Measurements from ENCODE around the gene STYXL1. TPM values are rescaled to one million over a fixed set of nuclear protein-coding genes. Genes with fewer than 3 reads are reported as not detected.

The STYXL1 gene
- total and polyA plus RNA-seq, 4 donors, result 36.6 to 45.8 (median 41.3) TPM

DNA sequence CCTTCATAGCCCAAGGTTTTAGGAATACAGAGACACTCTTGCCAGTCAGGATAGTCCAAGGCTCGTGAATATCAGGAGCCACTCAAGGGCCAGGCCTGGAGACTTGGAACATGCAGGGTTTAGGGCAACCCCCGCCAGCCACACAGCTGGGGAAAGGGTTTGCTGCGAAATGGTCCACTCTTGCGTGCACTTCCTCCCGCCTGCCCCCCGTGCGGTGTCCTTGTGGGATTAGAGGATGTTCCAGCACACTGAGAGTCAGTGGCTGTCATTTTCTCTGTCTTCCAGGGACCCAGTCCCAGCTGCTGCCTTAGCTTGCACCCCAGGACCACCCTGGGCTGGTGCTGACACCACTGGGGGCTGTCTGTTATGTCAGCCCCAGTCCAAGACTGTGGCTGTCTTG is 94.4 kb downstream of the STYXL1 start:
- ATAC-seq (ENCODE audit: insufficient read depth, low FRiP score), result no peak
- Histone ChIP-seq H3K9me3 (ENCODE audit: control insufficient read depth in 4 of 4, insufficient read depth in 3 of 4, low read length in 3 of 4) (no peaks in the 10 kb centered on the region), H3K27ac (ENCODE audit: low read depth in 1 of 2, low read length in 1 of 2) (peak overlapping the region in 1 of 2 donors; percentile 68), H3K4me3 (no peak overlapping the region), H3K4me1 (ENCODE audit: control insufficient read depth in 5 of 5, insufficient read depth in 5 of 5, low read length in 5 of 5) (peaks cover 0 to 10% (median 0%) of the 10 kb centered on the region in 5 donors), H3K27me3 (ENCODE audit: control insufficient read depth in 3 of 3, insufficient read depth in 3 of 3, low read length in 2 of 3) (no peaks in the 10 kb centered on the region), H3K9ac (ENCODE audit: insufficient read depth in 1 of 2, low read length in 2 of 2) (no peak overlapping the region), H3K36me3 (ENCODE audit: control insufficient read depth in 4 of 4, insufficient read depth in 4 of 4, low read length in 4 of 4) (peaks cover 9 to 23% (median 16%) of the 10 kb centered on the region in 4 donors)
- 54 to 85% methylated on average over 7 of the region's 7 CpGs for WGBS, 2 donors
- TF ChIP-seq, protein P1, sequence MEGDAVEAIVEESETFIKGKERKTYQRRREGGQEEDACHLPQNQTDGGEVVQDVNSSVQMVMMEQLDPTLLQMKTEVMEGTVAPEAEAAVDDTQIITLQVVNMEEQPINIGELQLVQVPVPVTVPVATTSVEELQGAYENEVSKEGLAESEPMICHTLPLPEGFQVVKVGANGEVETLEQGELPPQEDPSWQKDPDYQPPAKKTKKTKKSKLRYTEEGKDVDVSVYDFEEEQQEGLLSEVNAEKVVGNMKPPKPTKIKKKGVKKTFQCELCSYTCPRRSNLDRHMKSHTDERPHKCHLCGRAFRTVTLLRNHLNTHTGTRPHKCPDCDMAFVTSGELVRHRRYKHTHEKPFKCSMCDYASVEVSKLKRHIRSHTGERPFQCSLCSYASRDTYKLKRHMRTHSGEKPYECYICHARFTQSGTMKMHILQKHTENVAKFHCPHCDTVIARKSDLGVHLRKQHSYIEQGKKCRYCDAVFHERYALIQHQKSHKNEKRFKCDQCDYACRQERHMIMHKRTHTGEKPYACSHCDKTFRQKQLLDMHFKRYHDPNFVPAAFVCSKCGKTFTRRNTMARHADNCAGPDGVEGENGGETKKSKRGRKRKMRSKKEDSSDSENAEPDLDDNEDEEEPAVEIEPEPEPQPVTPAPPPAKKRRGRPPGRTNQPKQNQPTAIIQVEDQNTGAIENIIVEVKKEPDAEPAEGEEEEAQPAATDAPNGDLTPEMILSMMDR (IDR thresholded peaks at IDR 0.05; ENCODE audit: control extremely low read depth, extremely low read depth), result no peak
- peak in 1 of 3 donors; percentile 8 for DNase-seq

DNA sequence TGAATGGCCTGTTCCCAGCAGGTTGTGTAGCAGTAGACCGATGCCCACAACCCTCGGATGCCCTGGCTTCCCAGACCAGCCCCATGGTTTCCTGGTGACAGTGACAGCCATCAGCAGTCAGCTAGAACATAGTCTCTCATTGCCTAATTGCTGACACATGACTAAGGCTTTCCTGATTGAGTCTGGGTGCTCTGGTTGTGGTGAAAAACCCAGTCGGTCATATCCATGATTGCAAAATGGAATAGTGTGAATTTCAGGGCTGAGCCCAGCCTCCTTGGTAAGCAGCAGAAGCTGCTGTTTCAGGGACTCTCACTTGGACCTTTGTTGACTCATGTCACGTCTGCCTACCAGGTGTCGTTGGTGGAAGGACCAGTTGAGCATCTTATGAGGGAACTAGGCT is 96.3 kb downstream of the STYXL1 start:
- Histone ChIP-seq H3K27me3 (ENCODE audit: control insufficient read depth in 3 of 3, insufficient read depth in 3 of 3, low read length in 2 of 3) (no peaks in the 10 kb centered on the region), H3K9me3 (ENCODE audit: control insufficient read depth in 4 of 4, insufficient read depth in 3 of 4, low read length in 3 of 4) (no peaks in the 10 kb centered on the region), H3K9ac (ENCODE audit: insufficient read depth in 1 of 2, low read length in 2 of 2) (no peak overlapping the region), H3K4me1 (ENCODE audit: control insufficient read depth in 5 of 5, insufficient read depth in 5 of 5, low read length in 5 of 5) (peaks cover 0 to 23% (median 0%) of the 10 kb centered on the region in 5 donors), H3K27ac (ENCODE audit: low read depth in 1 of 2, low read length in 1 of 2) (peak overlapping the region; percentile 3 to 17), H3K4me3 (no peak overlapping the region), H3K36me3 (ENCODE audit: control insufficient read depth in 4 of 4, insufficient read depth in 4 of 4, low read length in 4 of 4) (peaks cover 7 to 18% (median 10%) of the 10 kb centered on the region in 4 donors)
- ATAC-seq (ENCODE audit: insufficient read depth, low FRiP score) (peak; percentile 59), DNase-seq (peak in 1 of 3 donors; percentile 11)
- WGBS, 2 donors, result 27 to 54% methylated on average over 5 of the region's 5 CpGs
- TF ChIP-seq, protein P1 (IDR thresholded peaks at IDR 0.05; ENCODE audit: control extremely low read depth, extremely low read depth), result no peak

DNA sequence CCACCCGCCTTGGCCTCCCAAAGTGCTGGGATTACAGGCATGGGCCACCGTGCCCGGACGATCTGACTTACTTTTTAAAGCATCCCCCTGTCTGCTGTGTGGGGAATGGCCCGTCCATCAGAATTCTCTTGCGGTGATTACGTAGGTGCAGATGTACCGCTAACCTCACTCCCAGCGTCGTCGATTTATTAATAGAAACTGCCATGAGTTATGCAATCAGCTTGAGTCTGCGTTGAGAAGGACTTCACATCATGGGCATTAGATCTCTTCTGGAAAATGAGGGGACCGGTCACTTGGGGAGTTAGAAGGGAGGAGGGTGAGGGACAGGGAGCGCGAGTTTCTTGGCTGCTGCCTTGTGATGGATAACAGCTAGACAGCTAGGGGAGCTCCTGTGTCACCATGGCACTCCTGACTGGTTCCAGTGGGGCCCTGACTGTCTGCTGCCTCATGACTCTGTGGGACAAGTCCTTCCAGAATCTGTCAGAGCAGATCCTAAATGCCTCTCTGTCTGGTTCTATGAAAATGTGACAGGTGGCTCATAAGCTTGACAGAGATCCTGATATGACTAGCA is 97.6 kb downstream of the STYXL1 start:
- 60 to 63% methylated on average over 15 of the region's 15 CpGs for WGBS, 2 donors
- peak overlapping the region; percentile 48 to 81 for H3K27ac ChIP-seq (ENCODE audit: low read depth in 1 of 2, low read length in 1 of 2)
- DNase-seq (peak in 1 of 3 donors; percentile 27), ATAC-seq (ENCODE audit: insufficient read depth, low FRiP score) (no peak)
- peaks cover 3 to 9% (median 6%) of the 10 kb centered on the region in 4 donors for H3K36me3 ChIP-seq (ENCODE audit: control insufficient read depth in 4 of 4, insufficient read depth in 4 of 4, low read length in 4 of 4)
- peaks cover 0 to 26% (median 0%) of the 10 kb centered on the region in 5 donors for H3K4me1 ChIP-seq (ENCODE audit: control insufficient read depth in 5 of 5, insufficient read depth in 5 of 5, low read length in 5 of 5)
- H3K9me3 ChIP-seq (ENCODE audit: control insufficient read depth in 4 of 4, insufficient read depth in 3 of 4, low read length in 3 of 4), result no peaks in the 10 kb centered on the region
- no peak overlapping the region for H3K9ac ChIP-seq (ENCODE audit: insufficient read depth in 1 of 2, low read length in 2 of 2)
- TF ChIP-seq, protein P1 (IDR thresholded peaks at IDR 0.05; ENCODE audit: control extremely low read depth, extremely low read depth), result no peak
- no peaks in the 10 kb centered on the region for H3K27me3 ChIP-seq (ENCODE audit: control insufficient read depth in 3 of 3, insufficient read depth in 3 of 3, low read length in 2 of 3)
- H3K4me3 ChIP-seq, result no peak overlapping the region
